ENCODE measurements around the gene PRR27.

Gene PRR27

DNA sequence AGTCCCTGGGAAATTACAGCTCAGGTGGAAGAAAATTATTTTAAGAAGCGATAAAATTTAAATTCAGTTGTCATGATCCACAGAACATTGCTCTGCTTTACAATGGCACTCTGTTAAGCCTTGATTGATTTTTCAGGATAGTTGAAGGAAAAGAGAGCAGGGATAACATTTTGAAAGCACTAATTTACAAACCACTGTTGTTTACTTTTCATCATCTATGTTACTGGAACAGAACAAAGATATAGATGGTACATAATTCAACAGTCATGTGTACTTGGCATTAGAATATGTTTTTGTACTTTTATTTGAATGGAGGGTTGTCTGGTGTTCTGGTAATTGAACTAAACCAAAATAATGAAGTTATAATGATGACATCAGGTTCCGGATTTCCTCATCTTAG lies 38.9 kb downstream of the PRR27 start:
- ATAC-seq: no peak
- TF ChIP-seq ZNF565 (CRISPR knock-in tag; conservative IDR thresholded peaks at IDR 0.05; ENCODE audit: low read depth) (no peak), SNAI2 (CRISPR knock-in tag; IDR thresholded peaks at IDR 0.05) (no peak), BACH2 (CRISPR knock-in tag; IDR thresholded peaks at IDR 0.05; ENCODE audit: borderline replicate concordance) (no peak), CSDC2 (CRISPR knock-in tag; IDR thresholded peaks at IDR 0.05) (no peak), OSR1 (CRISPR knock-in tag; IDR thresholded peaks at IDR 0.05) (no peak), ARNTL (CRISPR knock-in tag; IDR thresholded peaks at IDR 0.05; ENCODE audit: borderline replicate concordance, low read depth) (no peak), PPARA (CRISPR knock-in tag; IDR thresholded peaks at IDR 0.05; ENCODE audit: borderline replicate concordance) (no peak), GLIS3 (CRISPR knock-in tag; IDR thresholded peaks at IDR 0.05) (no peak), TCF4 (CRISPR knock-in tag; IDR thresholded peaks at IDR 0.05; ENCODE audit: borderline replicate concordance) (no peak), ESRRG (CRISPR knock-in tag; IDR thresholded peaks at IDR 0.05) (no peak), ZNF70 (CRISPR knock-in tag; IDR thresholded peaks at IDR 0.05) (no peak), ZNF8 (CRISPR knock-in tag; IDR thresholded peaks at IDR 0.05) (no peak), ZFP30 (CRISPR knock-in tag; IDR thresholded peaks at IDR 0.05) (no peak)
- TF ChIP-seq, protein P1, sequence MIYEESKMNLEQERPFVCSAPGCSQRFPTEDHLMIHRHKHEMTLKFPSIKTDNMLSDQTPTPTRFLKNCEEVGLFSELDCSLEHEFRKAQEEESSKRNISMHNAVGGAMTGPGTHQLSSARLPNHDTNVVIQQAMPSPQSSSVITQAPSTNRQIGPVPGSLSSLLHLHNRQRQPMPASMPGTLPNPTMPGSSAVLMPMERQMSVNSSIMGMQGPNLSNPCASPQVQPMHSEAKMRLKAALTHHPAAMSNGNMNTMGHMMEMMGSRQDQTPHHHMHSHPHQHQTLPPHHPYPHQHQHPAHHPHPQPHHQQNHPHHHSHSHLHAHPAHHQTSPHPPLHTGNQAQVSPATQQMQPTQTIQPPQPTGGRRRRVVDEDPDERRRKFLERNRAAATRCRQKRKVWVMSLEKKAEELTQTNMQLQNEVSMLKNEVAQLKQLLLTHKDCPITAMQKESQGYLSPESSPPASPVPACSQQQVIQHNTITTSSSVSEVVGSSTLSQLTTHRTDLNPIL (CRISPR knock-in tag; IDR thresholded peaks at IDR 0.05; ENCODE audit: low read depth): no peak
- TF ChIP-seq, protein P2, sequence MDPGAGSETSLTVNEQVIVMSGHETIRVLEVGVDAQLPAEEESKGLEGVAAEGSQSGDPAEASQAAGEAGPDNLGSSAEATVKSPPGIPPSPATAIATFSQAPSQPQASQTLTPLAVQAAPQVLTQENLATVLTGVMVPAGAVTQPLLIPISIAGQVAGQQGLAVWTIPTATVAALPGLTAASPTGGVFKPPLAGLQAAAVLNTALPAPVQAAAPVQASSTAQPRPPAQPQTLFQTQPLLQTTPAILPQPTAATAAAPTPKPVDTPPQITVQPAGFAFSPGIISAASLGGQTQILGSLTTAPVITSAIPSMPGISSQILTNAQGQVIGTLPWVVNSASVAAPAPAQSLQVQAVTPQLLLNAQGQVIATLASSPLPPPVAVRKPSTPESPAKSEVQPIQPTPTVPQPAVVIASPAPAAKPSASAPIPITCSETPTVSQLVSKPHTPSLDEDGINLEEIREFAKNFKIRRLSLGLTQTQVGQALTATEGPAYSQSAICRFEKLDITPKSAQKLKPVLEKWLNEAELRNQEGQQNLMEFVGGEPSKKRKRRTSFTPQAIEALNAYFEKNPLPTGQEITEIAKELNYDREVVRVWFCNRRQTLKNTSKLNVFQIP (CRISPR knock-in tag; IDR thresholded peaks at IDR 0.05; ENCODE audit: borderline replicate concordance, low read depth): no peak
- TF ChIP-seq, protein P3, sequence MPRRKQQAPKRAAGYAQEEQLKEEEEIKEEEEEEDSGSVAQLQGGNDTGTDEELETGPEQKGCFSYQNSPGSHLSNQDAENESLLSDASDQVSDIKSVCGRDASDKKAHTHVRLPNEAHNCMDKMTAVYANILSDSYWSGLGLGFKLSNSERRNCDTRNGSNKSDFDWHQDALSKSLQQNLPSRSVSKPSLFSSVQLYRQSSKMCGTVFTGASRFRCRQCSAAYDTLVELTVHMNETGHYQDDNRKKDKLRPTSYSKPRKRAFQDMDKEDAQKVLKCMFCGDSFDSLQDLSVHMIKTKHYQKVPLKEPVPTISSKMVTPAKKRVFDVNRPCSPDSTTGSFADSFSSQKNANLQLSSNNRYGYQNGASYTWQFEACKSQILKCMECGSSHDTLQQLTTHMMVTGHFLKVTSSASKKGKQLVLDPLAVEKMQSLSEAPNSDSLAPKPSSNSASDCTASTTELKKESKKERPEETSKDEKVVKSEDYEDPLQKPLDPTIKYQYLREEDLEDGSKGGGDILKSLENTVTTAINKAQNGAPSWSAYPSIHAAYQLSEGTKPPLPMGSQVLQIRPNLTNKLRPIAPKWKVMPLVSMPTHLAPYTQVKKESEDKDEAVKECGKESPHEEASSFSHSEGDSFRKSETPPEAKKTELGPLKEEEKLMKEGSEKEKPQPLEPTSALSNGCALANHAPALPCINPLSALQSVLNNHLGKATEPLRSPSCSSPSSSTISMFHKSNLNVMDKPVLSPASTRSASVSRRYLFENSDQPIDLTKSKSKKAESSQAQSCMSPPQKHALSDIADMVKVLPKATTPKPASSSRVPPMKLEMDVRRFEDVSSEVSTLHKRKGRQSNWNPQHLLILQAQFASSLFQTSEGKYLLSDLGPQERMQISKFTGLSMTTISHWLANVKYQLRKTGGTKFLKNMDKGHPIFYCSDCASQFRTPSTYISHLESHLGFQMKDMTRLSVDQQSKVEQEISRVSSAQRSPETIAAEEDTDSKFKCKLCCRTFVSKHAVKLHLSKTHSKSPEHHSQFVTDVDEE (CRISPR knock-in tag; IDR thresholded peaks at IDR 0.05): no peak

DNA sequence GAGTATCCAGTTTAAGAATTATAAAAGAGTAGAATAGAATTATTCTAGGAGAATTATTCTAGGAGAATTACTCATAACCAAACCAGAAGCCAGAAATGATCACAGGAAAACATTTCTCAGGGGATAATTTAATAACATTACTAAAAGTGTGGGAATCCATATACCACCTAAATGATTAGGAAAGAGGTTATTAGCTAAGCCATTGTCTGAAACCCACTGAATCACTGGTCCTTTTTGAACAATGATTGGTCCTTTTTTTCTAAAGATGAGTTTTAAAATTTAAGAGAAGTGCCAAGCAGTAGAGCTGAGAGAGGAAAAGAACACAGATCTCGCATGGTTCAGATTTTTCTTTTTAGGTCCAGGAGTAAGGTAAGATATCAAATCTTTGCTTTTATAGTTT lies 41.4 kb downstream of the PRR27 start, which contains the start of gene ODAM:
Gene ODAM, plus strand, starts transcription at position 301 of the 400 bp plus-strand sequence. CDS start 819 bp downstream, outside the sequence.
- TF ChIP-seq ARNTL (CRISPR knock-in tag; IDR thresholded peaks at IDR 0.05; ENCODE audit: borderline replicate concordance, low read depth) (no peak), GLIS3 (CRISPR knock-in tag; IDR thresholded peaks at IDR 0.05) (no peak), PPARA (CRISPR knock-in tag; IDR thresholded peaks at IDR 0.05; ENCODE audit: borderline replicate concordance) (no peak), ZNF8 (CRISPR knock-in tag; IDR thresholded peaks at IDR 0.05) (no peak), ZFP30 (CRISPR knock-in tag; IDR thresholded peaks at IDR 0.05) (no peak)
- TF ChIP-seq, protein P3 (CRISPR knock-in tag; IDR thresholded peaks at IDR 0.05): no peak
- ATAC-seq: no peak

DNA sequence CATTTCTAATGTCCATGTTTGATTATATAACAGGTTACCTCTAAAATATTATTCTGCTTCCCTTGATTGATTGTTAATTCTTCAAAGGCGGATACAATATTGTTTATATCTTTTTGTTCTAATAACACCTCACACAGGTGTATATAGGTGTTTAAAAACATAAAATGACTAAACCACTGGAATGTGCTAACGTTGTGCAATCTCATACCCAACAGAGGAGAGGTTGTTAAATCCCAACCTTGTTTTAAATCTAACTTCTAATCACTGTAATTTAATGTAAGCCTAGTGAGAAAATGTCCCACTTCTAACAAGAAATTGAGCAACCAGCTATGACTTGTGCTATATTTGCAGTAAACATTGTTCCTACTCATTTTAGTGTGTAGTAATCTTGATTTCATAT lies 42.8 kb downstream of the PRR27 start:
- ATAC-seq: no peak
- TF ChIP-seq, protein P4, sequence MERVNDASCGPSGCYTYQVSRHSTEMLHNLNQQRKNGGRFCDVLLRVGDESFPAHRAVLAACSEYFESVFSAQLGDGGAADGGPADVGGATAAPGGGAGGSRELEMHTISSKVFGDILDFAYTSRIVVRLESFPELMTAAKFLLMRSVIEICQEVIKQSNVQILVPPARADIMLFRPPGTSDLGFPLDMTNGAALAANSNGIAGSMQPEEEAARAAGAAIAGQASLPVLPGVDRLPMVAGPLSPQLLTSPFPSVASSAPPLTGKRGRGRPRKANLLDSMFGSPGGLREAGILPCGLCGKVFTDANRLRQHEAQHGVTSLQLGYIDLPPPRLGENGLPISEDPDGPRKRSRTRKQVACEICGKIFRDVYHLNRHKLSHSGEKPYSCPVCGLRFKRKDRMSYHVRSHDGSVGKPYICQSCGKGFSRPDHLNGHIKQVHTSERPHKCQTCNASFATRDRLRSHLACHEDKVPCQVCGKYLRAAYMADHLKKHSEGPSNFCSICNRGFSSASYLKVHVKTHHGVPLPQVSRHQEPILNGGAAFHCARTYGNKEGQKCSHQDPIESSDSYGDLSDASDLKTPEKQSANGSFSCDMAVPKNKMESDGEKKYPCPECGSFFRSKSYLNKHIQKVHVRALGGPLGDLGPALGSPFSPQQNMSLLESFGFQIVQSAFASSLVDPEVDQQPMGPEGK (CRISPR knock-in tag; IDR thresholded peaks at IDR 0.05; ENCODE audit: borderline replicate concordance): no peak
- TF ChIP-seq, protein P5, sequence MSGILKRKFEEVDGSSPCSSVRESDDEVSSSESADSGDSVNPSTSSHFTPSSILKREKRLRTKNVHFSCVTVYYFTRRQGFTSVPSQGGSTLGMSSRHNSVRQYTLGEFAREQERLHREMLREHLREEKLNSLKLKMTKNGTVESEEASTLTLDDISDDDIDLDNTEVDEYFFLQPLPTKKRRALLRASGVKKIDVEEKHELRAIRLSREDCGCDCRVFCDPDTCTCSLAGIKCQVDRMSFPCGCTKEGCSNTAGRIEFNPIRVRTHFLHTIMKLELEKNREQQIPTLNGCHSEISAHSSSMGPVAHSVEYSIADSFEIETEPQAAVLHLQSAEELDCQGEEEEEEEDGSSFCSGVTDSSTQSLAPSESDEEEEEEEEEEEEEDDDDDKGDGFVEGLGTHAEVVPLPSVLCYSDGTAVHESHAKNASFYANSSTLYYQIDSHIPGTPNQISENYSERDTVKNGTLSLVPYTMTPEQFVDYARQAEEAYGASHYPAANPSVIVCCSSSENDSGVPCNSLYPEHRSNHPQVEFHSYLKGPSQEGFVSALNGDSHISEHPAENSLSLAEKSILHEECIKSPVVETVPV (CRISPR knock-in tag; IDR thresholded peaks at IDR 0.05): no peak
- TF ChIP-seq ARNTL (CRISPR knock-in tag; IDR thresholded peaks at IDR 0.05; ENCODE audit: borderline replicate concordance, low read depth): no peak
- no peak for TF ChIP-seq ZNF70 (CRISPR knock-in tag; IDR thresholded peaks at IDR 0.05)
- TF ChIP-seq ZC3H10 (CRISPR knock-in tag; IDR thresholded peaks at IDR 0.05): no peak
- TF ChIP-seq ZFP30 (CRISPR knock-in tag; IDR thresholded peaks at IDR 0.05): no peak
- TF ChIP-seq, protein P1 (CRISPR knock-in tag; IDR thresholded peaks at IDR 0.05; ENCODE audit: low read depth): no peak
- TF ChIP-seq, protein P3 (CRISPR knock-in tag; IDR thresholded peaks at IDR 0.05): no peak
- no peak for TF ChIP-seq ZFP3 (CRISPR knock-in tag; IDR thresholded peaks at IDR 0.05)
- TF ChIP-seq ZNF565 (CRISPR knock-in tag; conservative IDR thresholded peaks at IDR 0.05; ENCODE audit: low read depth): no peak
- no peak for TF ChIP-seq OSR1 (CRISPR knock-in tag; IDR thresholded peaks at IDR 0.05)

Measured in SK-N-SH treated with all-trans-retinoic acid at 6 μM for 48 hours (cell line).